ENCODE data around the gene RNF130. TPM values are rescaled to one million over a fixed set of nuclear protein-coding genes. Genes with fewer than 3 reads are reported as not detected.

The RNF130 gene
- total and polyA plus RNA-seq, 9 of the 15 experiments (the other 6 are each of a cell fraction or from before 2014, with no cell fraction given) = 5.8 to 39.4 (median 27.1) TPM

- TF ChIP-seq CEBPG (CRISPR knock-in tag; IDR thresholded peaks at IDR 0.05) (peak; percentile 75), CEBPG (tag; conservative IDR thresholded peaks at IDR 0.05 in 1 of 2, IDR thresholded peaks at IDR 0.05 in 1 of 2) (peak; percentile 71 to 79), ETS1 (conservative IDR thresholded peaks at IDR 0.05; ENCODE audit: control insufficient read depth, low read depth, low read length) (no peak), MCM3 (IDR thresholded peaks at IDR 0.05) (no peak), EP300 (IDR thresholded peaks at IDR 0.05; ENCODE audit: low read length) (no peak), SMAD1 (IDR thresholded peaks at IDR 0.05; ENCODE audit: low read depth, low read length, partially characterized antibody) (no peak), ZBTB26 (CRISPR knock-in tag; IDR thresholded peaks at IDR 0.05) (no peak), ZNF174 (CRISPR knock-in tag; IDR thresholded peaks at IDR 0.05) (no peak), EGR1 (conservative IDR thresholded peaks at IDR 0.05) (no peak), GTF2A2 (tag; IDR thresholded peaks at IDR 0.05) (no peak), CCAR2 (IDR thresholded peaks at IDR 0.05; ENCODE audit: low read depth, low read length) (no peak), CBX5 (IDR thresholded peaks at IDR 0.05; ENCODE audit: borderline replicate concordance, low read depth) (no peak), ZBTB33 (CRISPR knock-in tag; IDR thresholded peaks at IDR 0.05) (no peak), LCOR (CRISPR knock-in tag; IDR thresholded peaks at IDR 0.05) (0 out of 2 replicates have a peak, but pooled peaks have one; percentile 59)
These were observed 1.8 kb downstream of the RNF130 start (continued) for GRCh38 chr5:180069589-180070247.
